HTR-8/SVneo (cell line): ENCODE data around the gene GPR4.
A peak's percentile ranks its signal among the peaks of the same experiment; 100 is the strongest.

Experiments used
- DNase-seq: peaks from one replicate; pipeline ENCODE4 v3.0.0; 2011; ENCODE audit warnings: low spot score, mixed read lengths; ENCODE audit not compliant: insufficient read length
- FAIRE-seq: peaks from 2 replicates; lab custom pipeline; 2011; peaks lifted over from hg19 to GRCh38; lab: Jason Lieb, UNC

GPR4 gene

DNA sequence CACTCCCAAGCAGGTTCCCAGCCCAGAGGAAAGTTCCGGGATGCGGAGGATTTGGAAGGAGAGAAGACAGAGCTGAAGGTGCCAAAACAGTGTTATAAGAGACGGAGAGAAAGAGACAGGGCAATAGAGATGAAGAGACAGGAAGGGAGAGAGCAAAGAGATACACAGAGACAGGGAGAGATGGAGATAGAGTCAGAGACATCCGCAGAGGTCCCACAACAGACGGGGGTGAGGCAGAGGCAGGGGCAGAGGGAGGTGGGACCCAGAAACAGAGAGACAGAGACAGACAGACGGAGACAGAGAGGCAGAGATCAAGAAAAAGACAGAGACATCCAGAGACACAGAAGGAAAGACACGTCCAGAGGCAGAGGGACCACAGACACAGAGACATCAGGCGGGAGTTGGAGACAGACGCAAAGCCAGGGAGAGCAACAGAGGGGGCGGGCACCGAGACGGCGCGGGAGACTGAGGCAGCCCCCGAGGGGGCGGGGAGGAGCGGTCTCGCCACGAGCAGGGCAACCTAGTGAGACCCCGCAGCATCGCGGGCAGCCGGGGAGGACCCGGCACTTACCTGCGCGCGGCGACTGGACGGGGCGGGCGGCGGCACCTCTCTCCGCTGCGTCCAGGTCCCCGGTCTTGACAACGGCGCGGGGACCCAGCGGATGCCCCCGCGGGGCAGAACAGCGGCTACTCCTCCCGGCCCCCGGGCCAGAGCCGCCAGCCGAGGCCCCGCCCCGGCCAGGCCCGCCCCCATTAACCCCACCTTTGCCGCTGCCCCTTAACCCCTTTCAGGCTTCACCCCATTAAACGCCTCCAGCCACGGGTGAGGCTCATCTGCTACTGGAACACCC is at the start of gene GPR4:
Gene GPR4 (minus strand): TSS at position 689 of the 851 bp plus-strand sequence. CDS start 10,346 bp downstream, outside the sequence.
- FAIRE-seq, result no peak
- DNase-seq, result no peak

- no peak for DNase-seq
- FAIRE-seq, result no peak
Measured at GRCh38 chr19:45650722-45651121, 48.7 kb upstream of the GPR4 start.

GRCh38 chr19:45646345-45646698 is 44.3 kb upstream of the GPR4 start:
- FAIRE-seq (no peak), DNase-seq (no peak)

GRCh38 chr19:45645631-45646344 is 43.8 kb upstream of the GPR4 start:
- no peak for FAIRE-seq

GRCh38 chr19:45645068-45645630 is 43.1 kb upstream of the GPR4 start:
- FAIRE-seq, result no peak
- no peak for DNase-seq

More at GRCh38 chr19:45645631-45646344, 43.8 kb upstream of the GPR4 start:
- no peak for DNase-seq

- no peak for FAIRE-seq
- no peak for DNase-seq
Measured at GRCh38 chr19:45643927-45644771, 42.1 kb upstream of the GPR4 start.

- peak; percentile 4 for FAIRE-seq
- DNase-seq, result peak; percentile 90
Measured at GRCh38 chr19:45643024-45643926, 41.3 kb upstream of the GPR4 start.

DNA sequence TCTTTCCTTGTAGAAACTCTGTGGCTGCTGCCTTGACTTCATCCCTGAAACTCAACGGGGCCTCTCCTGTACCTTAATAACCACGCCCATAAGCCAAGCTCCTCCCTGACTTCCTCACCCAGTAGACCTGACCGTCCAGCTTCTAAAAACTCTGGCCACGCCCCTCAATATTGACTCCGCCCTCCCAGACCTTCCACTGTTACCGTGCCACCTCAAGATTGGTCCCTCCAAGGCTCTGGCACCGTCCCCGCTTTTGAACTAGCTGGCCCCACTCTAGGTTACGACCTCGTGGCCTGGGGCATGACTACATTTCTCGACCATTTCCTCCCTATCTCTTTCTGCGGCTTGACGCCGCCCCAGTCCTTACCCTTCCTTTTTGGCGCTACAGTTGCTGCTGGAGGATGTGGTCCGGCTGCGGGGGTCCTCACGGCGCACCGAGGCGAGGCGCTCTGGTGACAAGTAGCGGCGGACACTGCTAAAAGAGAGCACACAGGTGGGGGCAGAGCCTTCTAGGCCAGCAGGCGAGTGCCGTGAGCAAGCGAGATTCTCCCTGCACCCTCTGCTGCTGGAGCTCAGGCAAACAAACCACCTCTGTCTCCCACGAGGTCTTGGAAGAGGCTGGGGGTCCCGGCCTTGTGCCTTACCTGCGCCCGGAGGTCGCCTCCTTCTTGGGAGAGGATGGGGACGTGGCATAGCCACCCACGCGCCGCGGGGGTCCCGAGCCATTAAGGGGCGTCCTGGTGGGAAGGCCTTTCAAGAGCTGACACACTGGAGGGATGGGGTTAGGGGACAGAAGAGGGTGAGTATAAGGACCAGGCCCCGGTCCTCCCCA is 39.5 kb upstream of the GPR4 start:
- FAIRE-seq (no peak), DNase-seq (peak; percentile 93)

DNA sequence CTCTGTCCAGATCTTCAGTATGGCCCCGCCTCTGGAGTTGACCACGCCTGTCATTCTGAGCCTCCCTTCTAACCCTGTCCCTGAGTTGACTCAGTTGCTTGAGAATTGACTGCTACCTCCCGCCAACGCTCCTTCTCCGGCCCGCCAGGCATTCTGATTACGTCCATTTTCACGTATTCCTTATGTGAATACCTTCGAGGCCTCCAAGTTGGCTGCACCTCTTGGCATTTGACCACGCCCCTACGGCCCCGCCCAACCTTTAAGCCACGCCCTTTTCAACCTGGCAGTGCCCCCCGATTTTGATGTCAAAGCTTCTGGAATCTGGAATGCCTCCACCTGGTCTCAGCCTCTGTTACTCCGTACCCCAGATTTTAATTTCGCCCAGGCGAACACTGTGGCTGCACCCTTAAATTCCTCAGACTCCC is 38.8 kb upstream of the GPR4 start:
- DNase-seq (no peak), FAIRE-seq (no peak)

GRCh38 chr19:45638930-45639729 is 37.1 kb upstream of the GPR4 start, which contains the start of gene EML2:
TSS of gene EML2 (minus strand) at chr19:45639397. CDS start at chr19:45639376, 21 bp downstream.
- DNase-seq (no peak), FAIRE-seq (no peak)

GRCh38 chr19:45637890-45638667 is 36.1 kb upstream of the GPR4 start:
- FAIRE-seq (no peak), DNase-seq (no peak)

DNA sequence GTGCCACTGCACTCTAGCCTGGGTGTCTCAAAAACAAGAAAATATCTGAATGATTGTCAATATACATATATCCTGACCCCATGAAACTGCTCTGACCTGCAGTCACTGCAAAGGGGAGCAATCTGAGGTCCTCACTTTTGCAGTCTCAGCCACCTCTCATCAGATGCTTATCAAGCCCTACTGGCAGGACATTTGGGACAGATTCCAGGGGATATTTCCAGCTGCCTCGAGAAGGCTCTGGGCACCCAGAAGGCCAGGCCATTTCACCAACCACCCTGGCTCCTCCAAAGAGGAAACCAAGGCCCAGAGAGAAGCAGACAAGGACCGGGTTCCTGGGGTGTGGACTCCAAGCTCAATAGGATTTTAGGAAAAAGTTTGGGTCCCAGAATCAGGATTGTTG is 34.9 kb upstream of the GPR4 start:
- no peak for FAIRE-seq
- no peak for DNase-seq

DNA sequence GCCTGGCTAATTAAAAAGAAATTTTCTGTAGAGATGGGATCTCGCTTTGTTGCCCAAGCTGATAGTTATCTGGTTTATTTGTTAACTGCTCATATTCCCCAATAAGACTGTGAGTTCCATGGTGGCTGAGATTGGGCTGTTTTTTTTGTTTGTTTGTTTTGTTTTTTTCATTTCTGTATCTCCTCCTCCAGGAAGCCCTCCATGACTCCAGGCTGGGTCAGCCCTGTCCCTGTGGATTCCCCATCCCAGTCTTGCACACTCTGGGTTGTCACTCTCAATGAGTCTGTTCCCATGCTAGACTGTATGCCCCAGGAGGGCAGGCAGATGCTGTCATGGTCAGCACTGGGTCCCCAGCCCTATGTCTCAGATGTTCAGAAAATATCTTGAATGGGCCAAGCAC is 34.3 kb upstream of the GPR4 start:
- FAIRE-seq (no peak), DNase-seq (no peak)

GRCh38 chr19:45632468-45633196 is 30.6 kb upstream of the GPR4 start:
- DNase-seq, result peak; percentile 96
- FAIRE-seq, result peak; percentile 92

DNA sequence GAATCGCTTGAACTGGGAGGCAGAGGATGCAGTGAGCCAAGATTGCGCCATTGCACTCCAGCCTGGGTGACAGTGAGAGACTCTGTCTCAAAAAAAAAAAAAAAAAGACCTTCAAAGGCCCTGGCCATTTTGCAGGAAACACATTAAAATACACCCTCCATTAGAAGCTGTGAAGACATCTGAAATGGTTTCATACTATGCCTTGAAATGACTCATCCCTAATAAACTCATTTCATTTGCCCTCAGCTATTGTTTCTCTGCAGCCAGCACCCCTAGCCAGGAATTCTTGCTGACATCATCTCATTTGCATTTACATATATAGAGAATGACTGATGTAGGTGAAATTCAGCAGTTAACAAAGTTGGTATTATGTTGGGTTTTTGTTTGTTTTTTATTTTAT is 28.5 kb upstream of the GPR4 start:
- FAIRE-seq, result peak; percentile 31
- peak; percentile 87 for DNase-seq

DNA sequence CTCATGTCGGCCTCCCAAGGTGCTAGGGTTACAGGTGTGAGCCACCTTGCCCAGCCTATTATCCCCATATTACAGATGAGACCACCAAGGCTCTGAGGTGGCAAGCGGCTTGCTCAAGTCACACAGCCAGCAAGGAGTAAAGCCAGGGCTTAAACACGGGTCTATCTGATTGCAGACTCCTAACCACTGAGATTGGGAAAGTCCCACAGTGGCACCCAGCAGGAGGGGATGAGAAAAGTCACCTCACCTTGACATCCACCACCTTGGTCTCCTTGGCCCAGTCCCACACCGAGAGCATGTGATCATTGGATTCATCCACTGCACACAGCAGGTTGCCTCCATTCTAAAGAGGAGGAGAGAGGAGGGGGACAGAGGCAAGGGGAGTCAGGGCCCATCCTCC is 27.7 kb upstream of the GPR4 start:
- DNase-seq (no peak), FAIRE-seq (no peak)
